GM21786 (cell line): ENCODE results near the gene BMP7.

ENCODE experiments used
- ATAC-seq: cut with Tn5 transposase; IDR thresholded peaks from one replicate; pipeline ENCODE4 v1.9.1; 2021; ENCODE audit not compliant: unreplicated experiment

BMP7 gene

DNA sequence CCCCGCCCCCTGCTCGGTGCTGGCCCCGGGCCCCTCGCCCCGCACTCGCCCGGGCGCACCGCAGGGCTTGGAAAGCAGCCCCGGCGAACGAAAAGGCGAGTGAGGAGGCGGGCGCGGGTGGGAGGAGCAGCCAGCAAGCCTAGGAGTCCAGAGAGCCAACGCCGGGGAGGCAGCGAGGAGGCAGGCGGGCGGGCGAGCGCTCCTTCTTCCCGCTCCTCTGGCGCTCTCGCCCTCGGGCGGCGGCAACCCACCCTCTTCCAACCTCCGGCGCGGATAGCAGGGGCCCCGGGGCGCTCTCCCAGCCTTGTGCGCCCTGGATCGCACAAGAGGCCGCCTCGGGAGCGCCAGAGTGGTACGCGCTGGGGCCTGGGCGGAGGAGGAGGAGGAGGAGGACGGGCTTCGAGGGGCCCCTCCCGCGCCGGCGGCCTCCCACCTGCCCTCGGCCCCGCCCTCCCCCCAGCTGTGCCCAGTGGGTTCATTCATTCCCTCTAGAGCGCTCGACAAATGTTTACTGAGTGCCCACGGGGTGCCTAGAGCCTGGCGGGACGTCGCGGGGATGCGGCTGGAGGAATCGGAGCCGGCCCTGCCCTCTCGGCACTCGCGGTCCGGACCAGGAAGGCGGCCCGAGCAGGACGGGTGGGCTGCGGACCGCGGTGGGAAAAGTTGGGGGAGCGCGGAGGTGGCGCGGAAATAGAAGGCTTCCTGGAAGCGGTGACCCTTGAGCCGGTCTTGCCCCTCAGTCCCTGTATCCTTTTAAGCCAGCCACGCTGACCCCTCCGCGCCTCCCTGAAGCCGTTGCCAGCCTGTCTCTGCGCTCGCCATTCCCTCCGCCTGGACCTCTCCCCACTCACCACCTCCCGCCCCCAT lies at the start of gene BMP7:
BMP7 (minus strand) TSS at position 351 of the 867 bp plus-strand sequence. CDS start 519 bp downstream, outside the sequence.
- ATAC-seq: no peak

DNA sequence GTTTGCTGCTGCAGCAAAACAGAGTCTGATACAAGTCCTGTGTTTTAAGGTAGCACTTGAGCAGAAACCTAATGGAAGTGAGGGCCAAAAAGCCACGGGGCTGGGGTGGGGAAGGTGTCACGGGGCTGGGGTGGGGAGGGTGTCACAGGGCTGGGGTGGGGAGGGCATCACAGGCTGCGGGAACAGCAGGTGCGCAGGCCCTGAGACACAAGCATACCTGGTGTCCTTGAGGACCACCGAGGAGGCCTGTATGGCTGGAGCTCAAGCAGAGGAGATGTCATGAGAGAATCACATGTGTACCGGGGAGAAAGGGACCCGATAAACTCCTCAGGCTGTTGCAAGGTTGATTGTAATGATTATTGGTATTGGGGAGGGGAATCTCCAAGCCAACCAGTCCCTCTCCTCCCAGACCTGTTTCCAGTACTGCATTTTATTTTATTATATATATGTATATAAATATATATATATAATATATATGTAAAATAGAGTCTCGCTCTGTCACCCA lies 49.6 kb upstream of the BMP7 start:
- ATAC-seq: no peak

DNA sequence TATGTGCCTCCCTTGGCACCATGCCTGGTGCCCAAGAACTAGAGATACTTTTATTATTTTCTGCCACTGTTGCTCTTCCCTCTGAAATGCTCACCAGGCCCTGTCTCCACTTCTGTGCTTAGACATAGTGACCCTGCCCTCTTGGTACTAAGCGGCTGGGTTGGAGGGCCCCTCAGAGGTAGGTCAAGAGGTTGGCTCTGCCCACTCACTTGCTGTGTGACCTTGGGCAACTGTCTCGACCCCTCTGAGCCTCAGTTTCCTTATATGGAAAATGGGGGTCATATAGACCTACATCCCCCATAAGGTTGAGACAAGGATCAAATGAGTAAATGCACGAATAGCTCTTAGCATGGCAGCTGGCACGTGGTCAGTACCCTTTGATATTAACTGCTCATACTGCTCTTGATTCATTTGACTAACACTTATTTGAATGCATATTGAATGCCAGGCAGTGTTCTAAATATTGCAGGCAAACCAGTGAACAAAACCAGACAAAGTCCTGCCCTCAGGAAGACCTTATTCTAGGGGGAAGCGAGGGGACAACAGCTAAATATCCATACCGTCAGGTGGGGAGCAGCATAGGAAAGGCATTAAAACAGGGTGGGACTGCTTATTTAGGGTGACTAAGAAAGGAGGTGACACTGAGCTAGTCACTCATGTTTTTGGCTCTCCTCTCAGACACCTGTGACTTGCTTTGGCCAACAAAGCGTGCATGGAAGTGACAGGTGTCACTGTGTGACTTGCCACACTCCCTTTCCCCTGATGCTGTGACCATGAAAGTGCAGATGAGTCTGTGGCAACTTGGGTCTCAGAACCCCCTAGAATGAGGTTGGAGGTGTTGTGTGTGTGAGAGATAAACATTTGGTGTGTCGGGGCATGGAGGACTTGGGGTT lies 48.9 kb upstream of the BMP7 start:
- no peak for ATAC-seq

DNA sequence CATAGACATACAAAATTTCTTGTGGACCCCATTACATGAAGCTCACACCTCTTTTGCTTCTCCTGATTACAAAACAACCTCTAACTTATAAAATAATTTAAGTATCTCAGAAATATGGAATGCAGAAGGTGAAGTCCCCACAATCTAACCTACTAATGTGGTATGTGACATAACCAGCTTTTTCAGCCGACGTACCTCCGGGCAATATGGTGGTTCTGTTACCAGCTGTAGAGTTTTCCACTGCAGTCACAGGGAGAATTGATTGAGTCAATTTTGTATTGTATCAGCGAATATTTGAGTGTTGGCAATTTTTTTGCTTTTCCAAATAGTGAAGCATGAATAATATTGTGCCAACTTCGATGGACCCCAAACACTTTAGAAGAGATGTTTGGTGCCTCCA lies 47.5 kb upstream of the BMP7 start:
- no peak for ATAC-seq

DNA sequence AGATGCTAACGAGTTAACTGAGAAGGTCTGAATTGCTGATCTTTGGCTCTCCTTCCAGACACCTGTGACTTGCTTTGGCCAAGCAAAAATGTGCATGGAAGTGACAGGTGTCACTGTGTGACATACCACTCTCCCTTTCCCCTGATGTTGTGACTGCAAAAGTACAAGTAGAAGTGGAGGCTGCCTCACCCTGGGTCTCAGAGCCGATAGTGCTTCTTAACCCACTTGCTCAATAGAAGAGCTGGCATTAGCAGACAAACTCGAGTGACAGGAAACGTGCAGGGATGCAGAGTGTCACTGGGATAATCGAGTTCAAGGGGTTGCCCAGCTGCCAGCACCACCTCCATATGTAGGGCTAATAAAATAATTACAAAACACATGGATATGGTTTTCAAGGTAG lies 46.8 kb upstream of the BMP7 start:
- no peak for ATAC-seq

DNA sequence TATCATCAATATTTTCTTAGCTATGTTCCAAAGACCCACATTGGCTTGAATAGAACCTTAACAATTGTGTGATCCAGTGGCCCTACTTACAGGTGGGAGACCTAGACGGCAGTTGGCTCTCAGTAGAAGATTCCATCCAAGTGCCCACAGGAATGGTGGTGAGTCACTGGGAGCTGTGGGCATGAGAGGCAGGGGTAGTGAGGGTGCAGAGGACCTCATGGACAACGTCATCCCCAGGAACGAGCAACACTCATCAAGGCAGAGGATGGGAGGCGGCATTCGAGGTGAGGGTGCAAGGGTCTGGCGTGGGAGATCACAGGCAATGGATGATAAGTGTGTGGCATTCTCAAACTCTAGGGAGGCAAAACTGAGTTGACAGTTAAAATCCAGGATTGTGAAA lies 45.7 kb upstream of the BMP7 start:
- ATAC-seq: no peak

DNA sequence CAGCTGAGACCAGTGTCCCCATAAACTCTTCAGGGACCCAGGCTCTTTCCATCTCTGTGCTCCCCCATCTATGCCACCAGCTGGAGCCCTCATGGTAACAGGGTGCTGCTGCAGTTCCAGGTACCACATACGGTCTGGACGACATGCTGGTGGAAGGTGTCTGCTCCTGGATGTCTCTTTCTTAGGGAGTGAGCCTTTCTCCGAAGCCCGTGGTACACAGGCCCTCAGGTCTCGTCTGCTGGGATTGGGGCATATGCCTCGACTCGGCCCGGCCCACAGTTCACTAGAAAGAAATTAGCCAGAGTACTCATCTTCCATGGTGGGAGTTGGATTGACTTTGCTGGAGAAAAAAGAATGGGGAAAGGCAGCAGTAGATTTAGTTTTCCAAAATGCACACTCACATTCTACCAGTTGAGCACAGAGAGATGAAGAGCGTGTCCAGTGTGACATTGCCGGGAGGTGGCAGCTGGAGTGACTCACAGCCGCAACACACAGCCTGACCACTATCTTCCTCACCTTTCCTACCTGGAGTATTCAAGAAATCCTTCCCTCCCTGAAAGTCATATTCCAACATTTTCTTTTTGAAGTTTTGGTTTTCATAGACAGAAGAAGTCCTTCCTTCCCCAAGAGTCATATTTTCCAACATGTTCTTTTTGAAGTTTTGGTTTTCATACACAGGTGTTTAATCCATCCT lies 44.5 kb upstream of the BMP7 start:
- ATAC-seq: no peak

DNA sequence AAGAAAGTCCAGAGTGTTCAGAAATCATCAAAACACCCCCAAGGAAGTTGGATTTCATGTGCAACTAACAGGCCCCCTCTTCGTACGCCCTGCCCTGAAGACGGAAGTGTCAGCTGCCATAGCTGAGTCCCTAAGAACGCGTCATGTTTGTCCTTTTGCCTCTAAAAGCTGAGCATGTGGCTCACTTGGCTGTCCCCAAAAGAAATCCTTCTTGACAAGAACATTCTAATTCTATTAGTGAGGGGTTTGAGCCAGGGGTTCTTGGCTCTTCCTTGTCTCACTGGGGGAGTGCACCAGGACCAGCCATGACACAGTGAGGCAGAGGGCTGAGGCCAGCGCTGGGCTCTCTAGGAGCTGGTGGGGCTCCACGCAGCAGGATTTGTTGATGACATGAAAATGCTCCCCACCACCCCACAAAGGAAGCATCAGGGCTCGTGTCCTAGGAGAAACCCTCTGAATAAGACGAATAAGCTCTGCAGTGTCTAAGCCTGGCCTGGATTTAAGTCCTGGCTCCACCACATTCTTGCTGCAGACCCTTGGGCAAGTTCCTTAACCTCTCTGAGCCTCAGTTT lies 43.2 kb upstream of the BMP7 start:
- ATAC-seq: no peak

DNA sequence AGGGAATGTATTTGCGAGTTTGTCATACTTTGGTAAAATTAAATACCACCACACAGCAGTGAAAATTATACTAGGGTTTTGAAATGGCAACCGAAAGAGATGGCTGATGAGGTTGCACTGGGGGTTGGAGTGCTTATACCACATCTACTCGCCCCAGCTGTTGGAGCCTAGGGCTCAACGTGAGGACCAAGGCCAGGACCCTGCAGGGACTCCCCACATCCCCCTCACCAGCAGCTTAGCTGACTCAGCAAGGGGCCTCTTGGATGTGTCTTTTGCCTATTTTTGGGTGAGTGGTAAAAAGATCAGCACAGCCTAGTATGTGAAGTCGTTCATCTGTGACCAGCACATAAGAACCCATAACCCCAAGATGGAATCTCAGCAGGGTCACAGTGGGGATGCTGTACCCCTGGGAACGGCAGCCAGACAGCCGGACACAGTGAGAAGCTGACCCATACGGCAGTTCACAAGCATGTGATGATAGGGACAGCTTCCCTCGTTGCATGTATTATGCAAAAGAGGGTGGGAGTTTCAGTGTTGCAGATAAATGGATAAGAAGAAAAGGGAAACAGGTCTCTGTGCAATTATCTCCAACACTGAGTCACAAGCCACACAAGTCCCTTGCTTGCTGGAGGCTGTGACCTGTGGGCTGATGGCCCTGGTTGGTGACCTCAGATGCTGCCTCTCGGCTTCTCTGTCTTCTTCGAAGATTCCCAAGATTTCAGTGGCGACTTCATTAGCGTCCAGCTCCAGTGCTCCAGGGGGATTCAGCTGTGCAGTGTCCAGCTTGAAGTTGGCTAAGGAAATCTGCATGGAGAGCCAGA lies 42.2 kb upstream of the BMP7 start:
- no peak for ATAC-seq

DNA sequence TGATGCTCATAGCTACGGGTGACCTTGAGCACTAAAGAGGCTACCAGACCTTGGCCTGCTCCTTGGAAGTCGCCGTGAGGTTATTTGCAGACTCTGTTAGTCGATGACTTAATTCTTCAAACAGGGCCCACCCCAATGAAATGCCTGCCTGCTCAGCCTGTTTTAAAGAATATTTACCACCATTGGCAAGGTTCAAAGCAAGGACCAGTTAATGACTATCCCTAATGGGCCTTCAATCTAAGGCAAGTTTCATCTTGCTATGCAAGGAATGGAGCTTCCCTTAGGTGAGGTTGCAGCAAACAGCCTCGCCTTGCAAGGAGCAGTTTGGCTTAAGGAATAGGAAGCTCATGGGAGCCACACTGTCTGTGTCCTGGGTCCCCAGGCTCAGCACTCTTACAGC lies 40.3 kb upstream of the BMP7 start:
- no peak for ATAC-seq

DNA sequence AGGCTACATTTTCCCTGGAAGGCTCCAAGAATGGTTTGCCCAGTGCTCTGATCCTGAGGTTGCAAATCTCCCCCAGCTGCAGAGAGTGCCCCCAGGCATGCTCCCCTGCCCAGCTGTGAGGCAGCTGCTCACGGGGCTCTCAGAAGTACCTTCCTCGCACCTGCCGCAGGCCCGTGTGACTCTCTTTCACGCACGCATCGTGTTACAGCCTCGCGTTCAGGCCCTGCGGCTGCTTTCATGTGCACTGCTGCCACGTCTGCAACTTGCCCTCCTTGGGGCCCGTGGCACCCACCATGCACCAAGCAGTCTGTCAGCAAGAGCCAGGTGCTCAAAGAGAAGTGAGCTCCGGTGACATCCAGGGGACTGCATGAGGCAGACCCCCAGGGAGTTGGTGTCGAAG lies 34.6 kb upstream of the BMP7 start:
- ATAC-seq: no peak

DNA sequence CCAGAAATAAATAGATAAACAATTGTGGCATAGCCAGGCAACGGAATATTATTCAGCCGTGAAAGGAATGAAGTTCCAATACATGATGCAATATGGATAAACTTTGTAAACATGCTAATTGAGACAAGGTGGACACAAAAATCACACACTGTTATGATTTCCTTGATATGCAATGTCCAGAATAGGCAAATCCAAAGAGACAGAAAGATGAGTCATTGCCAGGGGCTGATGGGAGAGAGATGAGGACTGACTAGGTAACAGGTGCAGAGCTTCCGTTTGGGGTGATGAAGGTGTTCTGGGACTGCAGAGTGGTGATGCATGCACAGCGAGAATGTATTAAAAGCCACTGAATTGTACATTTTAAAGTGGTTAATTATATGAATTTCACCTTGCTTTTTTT lies 32.0 kb upstream of the BMP7 start:
- no peak for ATAC-seq

DNA sequence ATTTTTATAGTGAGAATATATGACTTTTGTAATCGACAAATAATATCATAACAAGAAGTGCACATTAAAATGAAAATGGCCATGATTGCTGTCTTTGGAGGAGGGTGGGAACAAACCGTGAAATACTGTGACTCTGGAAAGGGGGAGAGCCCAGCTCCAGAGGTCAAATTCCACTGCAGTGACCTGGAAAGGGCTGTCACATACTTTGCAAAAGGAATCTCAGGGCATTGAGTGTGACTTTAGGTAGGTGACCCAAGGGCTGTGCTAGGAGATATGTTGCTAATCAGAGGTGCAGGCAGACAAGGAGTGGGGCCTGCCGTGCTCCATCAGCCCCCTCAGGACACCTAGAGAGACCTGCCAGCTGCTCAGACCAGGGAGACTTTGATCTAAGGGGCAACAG lies 28.1 kb upstream of the BMP7 start:
- no peak for ATAC-seq

DNA sequence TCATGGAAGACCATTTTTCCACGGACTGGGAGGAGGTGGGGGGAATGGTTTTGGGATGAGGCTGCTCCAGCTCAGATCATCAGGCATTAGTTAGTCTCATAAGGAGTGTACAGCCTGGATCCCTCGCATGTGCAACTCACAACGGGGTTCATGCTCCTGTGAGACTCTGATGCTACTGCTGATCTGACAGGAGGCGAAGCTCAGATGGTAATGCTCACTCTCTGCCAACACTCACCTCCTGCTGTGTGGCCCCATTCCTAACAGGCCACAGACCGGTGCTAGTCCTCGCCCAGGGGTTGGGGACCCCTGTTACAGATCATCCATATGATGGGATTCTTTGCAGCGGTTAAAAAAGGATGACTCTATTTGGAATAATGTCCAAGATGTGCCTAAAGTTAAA lies 27.6 kb upstream of the BMP7 start:
- no peak for ATAC-seq

DNA sequence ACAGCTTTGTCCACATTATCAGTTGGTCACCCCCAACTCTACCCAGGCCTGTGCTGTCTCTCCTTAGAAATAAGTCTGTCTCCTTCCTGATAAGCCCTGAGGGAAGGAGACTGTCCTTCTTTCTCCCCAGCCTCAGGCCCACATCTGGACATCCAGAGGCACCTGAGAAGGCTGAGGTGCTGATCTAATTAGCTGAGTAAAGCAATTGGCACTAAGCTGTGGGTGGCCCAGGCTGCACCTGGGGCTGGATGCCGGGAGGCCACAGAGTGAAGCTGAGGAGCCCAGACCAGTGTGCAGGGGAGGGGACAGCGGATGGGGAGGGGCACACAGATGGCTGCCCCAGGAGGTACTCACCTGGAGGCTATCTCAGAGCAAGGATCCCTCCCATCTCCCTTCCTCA lies 26.2 kb upstream of the BMP7 start:
- no peak for ATAC-seq

DNA sequence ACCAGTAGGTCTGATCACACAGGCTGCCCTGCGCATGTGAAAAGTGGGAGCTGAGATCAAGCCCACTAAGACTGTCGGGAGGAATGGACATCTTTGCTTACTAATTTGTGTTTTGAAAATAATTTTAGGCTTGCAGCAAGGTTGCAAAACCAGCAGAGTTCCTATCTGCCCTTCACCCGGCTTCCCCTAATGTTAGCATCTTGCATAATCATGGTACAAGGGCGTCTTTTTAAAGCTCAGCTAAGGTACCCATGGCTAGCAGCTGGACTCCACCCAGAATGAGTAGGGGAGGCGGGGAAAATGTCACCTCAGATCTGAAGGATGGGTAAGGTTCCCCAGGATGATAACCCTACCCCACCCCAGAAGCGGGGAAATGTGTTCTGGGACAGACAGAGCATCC lies 25.3 kb upstream of the BMP7 start:
- ATAC-seq: no peak

DNA sequence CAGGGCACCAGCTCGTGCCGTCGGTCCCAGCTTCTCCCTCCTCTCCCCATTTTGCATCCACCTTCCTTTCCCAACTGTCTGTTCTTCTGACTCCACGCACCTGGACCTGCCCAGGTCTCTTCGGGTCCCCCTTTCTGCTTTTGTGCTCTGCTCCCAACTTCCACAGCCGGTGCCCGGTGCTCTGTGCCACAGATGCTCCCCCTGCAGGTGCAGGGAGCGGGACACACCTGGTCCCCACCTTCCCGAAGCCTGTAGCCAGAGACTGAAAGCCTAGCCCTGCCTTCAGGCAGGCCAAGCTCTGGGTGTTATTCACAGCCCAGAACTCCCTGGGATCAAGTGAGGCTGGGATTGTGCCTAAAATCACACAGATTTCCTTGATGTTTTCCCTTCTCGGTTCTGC lies 24.6 kb upstream of the BMP7 start:
- no peak for ATAC-seq

DNA sequence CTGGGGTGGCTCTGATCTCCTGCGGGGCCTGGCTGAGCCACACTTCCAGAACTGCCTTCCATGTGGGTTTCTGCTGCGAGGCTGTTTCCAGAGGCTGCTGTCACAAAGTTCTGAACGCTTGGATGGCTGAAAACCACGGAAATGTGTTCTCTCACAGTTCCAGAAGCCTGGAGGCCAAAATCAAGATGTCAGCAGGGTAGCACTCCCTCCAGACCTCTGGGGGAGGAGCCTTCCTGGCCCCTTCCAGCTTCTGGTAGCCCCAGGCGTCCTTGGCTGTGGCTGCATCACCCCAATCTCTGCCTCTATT lies 23.7 kb upstream of the BMP7 start:
- no peak for ATAC-seq

DNA sequence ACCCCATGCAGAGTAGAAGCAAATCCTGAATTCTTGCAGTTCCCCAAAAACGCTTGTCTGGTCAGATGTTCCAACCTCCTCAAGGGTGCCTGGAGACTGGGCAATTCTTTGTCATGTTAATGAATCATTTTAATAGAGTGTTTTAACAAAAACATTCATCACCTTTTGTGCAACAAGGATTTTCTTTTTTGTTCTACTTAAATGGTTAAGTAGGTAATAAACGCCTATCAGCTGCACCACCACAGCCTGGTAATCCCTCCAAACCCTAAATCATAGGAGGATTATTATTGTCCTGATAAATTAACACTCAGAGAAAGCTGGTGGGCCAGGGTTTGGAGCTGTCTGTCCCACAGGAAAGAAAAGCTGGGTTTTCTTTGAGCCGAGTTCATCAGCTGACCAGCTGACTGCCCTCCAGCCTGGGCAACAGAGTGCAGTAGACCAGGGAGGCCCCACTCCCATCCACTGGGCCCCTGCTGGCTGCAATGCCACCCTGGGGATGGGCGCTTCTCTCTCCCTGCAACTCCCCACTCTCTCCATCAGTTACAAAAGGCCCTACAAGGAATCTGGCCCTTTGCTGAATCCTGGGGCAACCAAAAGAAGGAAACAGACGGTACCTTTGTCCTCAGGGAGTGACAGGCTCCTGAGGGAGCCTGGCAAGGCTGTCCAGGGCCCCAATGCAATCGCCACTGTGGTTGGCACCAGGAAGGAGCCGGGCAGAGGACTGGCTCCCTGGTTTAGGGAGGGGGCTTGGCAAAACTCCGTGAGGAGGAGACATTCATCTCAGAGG lies 23.1 kb upstream of the BMP7 start:
- no peak for ATAC-seq
